ENCODE measurements around the gene IFIT2. TPM values are rescaled to one million over a fixed set of nuclear protein-coding genes. Genes with fewer than 3 reads are reported as not detected.

Gene IFIT2
- total RNA-seq, 1 experiment from 2014 or later, result 0.58 TPM

- no peak overlapping the region for H3K27ac Mint-ChIP-seq (ENCODE audit: low read depth, unreplicated experiment)
- peaks cover 5% of the 10 kb centered on the region for H3K36me3 Mint-ChIP-seq (ENCODE audit: insufficient read depth, unreplicated experiment)
- BruUV-seq (replicated peaks), result no TSS peak
- H3K27me3 Mint-ChIP-seq (ENCODE audit: insufficient read depth, unreplicated experiment), result no peaks in the 10 kb centered on the region
- H3K4me1 Mint-ChIP-seq (ENCODE audit: insufficient read depth, unreplicated experiment), result no peaks in the 10 kb centered on the region
- TF ChIP-seq CTCF (IDR thresholded peaks at IDR 0.05; ENCODE audit: unreplicated experiment), result no peak
- no peak overlapping the region for H3K4me3 Mint-ChIP-seq (ENCODE audit: unreplicated experiment)
- POLR2A ChIA-PET, result no interaction called here
- intact Hi-C loops (cut with micrococcal nuclease), result no loop called here
- CTCF ChIA-PET, result no interaction called here
- no peaks in the 10 kb centered on the region for H3K9me3 Mint-ChIP-seq (ENCODE audit: unreplicated experiment)
- no peak for DNase-seq (ENCODE audit: unreplicated experiment)
Measured at GRCh38 chr10:89308736-89309135, 6.9 kb downstream of the IFIT2 start.

- no peak overlapping the region for H3K4me3 Mint-ChIP-seq (ENCODE audit: unreplicated experiment)
- ChIA-PET CTCF (interaction anchor here (0.8 kb wide), 2 partner anchors 13 to 253 kb away, joined by 3 to 4 read pairs; no protein-coding TSS in a partner anchor), POLR2A (interaction anchor here (1.2 kb wide), 1 partner anchor 19 kb away, joined by 3 read pairs; the partner anchor contains the start of gene IFIT3)
- no peak for TF ChIP-seq CTCF (IDR thresholded peaks at IDR 0.05; ENCODE audit: unreplicated experiment)
- intact Hi-C loops (cut with micrococcal nuclease), result no loop called here
- no peak for DNase-seq (ENCODE audit: unreplicated experiment)
- H3K36me3 Mint-ChIP-seq (ENCODE audit: insufficient read depth, unreplicated experiment), result peaks cover 5% of the 10 kb centered on the region
- no peak overlapping the region for H3K27ac Mint-ChIP-seq (ENCODE audit: low read depth, unreplicated experiment)
- H3K9me3 Mint-ChIP-seq (ENCODE audit: unreplicated experiment), result no peaks in the 10 kb centered on the region
- H3K4me1 Mint-ChIP-seq (ENCODE audit: insufficient read depth, unreplicated experiment), result no peaks in the 10 kb centered on the region
- no TSS peak for BruUV-seq (replicated peaks)
- no peaks in the 10 kb centered on the region for H3K27me3 Mint-ChIP-seq (ENCODE audit: insufficient read depth, unreplicated experiment)
Measured at GRCh38 chr10:89309156-89310055, 7.6 kb downstream of the IFIT2 start.

DNA sequence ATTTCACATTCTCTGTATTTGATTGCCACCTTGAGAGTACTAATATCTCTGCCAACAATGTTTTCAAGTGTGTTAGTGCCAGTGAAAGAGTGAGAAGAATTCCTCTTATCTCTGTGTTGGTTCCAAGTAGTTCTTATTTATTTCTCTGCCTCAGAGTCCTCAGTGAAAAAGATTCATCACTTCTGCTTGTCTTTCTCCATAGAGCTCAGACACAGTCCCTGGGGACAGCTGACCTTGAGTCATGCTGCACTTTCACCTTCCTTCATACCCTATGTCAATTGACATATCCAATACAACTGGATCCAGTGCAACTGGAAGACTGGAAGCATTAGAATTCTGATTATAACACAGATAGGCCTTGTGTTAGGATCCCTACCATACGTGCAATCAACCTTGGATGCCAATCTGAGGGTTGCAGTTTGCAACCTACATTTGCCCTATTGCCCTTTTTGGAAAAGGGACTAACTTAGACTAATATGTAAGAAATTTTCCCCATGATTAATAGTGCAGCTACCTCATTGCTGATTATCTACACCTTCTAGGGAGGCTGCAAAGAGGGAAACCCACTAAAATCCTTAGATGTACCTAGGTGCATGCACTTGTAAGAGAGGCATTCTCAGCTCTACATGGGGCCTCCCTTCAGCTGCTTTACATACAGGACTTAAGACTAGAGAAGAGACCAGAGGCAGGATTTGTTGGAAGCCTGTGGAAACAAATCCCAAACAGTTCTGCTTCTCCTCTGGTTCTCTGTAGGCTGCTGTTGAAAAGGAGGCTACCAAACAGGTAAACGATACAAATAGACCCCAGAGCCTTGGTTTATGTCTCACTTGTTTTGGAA, 8.4 kb downstream of the IFIT2 start:
- TF ChIP-seq CTCF (IDR thresholded peaks at IDR 0.05; ENCODE audit: unreplicated experiment), result no peak
- no peak for DNase-seq (ENCODE audit: unreplicated experiment)
- H3K36me3 Mint-ChIP-seq (ENCODE audit: insufficient read depth, unreplicated experiment), result peaks cover 5% of the 10 kb centered on the region
- ChIA-PET POLR2A (interaction anchor here (1.2 kb wide), 1 partner anchor 18 kb away, joined by 3 read pairs; the partner anchor contains the start of gene IFIT3), CTCF (interaction anchor here (0.8 kb wide), 2 partner anchors 12 to 252 kb away, joined by 3 to 4 read pairs; no protein-coding TSS in a partner anchor)
- H3K9me3 Mint-ChIP-seq (ENCODE audit: unreplicated experiment), result no peaks in the 10 kb centered on the region
- no TSS peak for BruUV-seq (replicated peaks)
- no peaks in the 10 kb centered on the region for H3K27me3 Mint-ChIP-seq (ENCODE audit: insufficient read depth, unreplicated experiment)
- H3K4me3 Mint-ChIP-seq (ENCODE audit: unreplicated experiment), result no peak overlapping the region
- no peaks in the 10 kb centered on the region for H3K4me1 Mint-ChIP-seq (ENCODE audit: insufficient read depth, unreplicated experiment)
- no peak overlapping the region for H3K27ac Mint-ChIP-seq (ENCODE audit: low read depth, unreplicated experiment)
- intact Hi-C loops (cut with micrococcal nuclease), result no loop called here

- no peaks in the 10 kb centered on the region for H3K27me3 Mint-ChIP-seq (ENCODE audit: insufficient read depth, unreplicated experiment)
- TF ChIP-seq CTCF (IDR thresholded peaks at IDR 0.05; ENCODE audit: unreplicated experiment), result no peak
- DNase-seq (ENCODE audit: unreplicated experiment), result no peak
- POLR2A ChIA-PET, result interaction anchor here (0.8 to 1.7 kb wide), 2 partner anchors 11 to 45 kb away, joined by 3 to 6 read pairs; partner anchors contain the start of gene IFIT2
- intact Hi-C loops (cut with micrococcal nuclease), result no loop called here
- no peak overlapping the region for H3K27ac Mint-ChIP-seq (ENCODE audit: low read depth, unreplicated experiment)
- no peaks in the 10 kb centered on the region for H3K36me3 Mint-ChIP-seq (ENCODE audit: insufficient read depth, unreplicated experiment)
- no TSS peak for BruUV-seq (replicated peaks)
- H3K4me1 Mint-ChIP-seq (ENCODE audit: insufficient read depth, unreplicated experiment), result no peaks in the 10 kb centered on the region
- no peak overlapping the region for H3K4me3 Mint-ChIP-seq (ENCODE audit: unreplicated experiment)
- CTCF ChIA-PET, result interaction anchor here (0.6 kb wide), 2 partner anchors 49 to 1176 kb away, joined by 3 read pairs; no protein-coding TSS in a partner anchor
- H3K9me3 Mint-ChIP-seq (ENCODE audit: unreplicated experiment), result peaks cover 11% of the 10 kb centered on the region
Measured at GRCh38 chr10:89312973-89313372, 11.1 kb downstream of the IFIT2 start.

Measured in MCF 10A (cell line).